IMR-90 (cell line): ENCODE results near the gene CD248. TPM values are rescaled to one million over a fixed set of nuclear protein-coding genes. Genes with fewer than 3 reads are reported as not detected.

ENCODE experiments used
- ATAC-seq: fragments of 200-7000 bp; cut with Tn5 transposase; 2 replicates; pipeline ENCODE4 v1.9.1; 2020; ENCODE audit warnings: low read depth, mild to moderate bottlenecking, moderate library complexity
- BruUV-seq: library from RNA; stranded (reverse); fragments of 400-500 nt; replicated peaks from 2 replicates; lab custom pipeline; 2021; lab: Mats Ljungman, UMichigan
- CTCF ChIA-PET: fragments of 300-600 bp; formaldehyde crosslinking; extraction: SDS; loops from one replicate; lab custom pipeline; 2021; ENCODE audit warnings: antibody characterized with exemption; lab: Yijun Ruan, JAX
- POLR2A ChIA-PET: fragments of 300-600 bp; sonication (Branson Sonifier 250); formaldehyde crosslinking; loops from one replicate; lab custom pipeline; 2022; ENCODE audit warnings: antibody characterized with exemption; ENCODE audit not compliant: unreplicated experiment; lab: Charles Lee
- DNase-seq: peaks from one replicate; pipeline ENCODE4 v3.0.0; 2013
- H2AFZ ChIP-seq: replicated peaks from 2 replicates; pipeline ENCODE3; 2013; ENCODE audit warnings: low read length, mild to moderate bottlenecking; ENCODE audit not compliant: poor library complexity
- H2AK5ac ChIP-seq: 2 replicates; pipeline ENCODE4 v1.6.1; 2013; ENCODE audit warnings: low read depth, low read length, inconsistent platforms
- H2AK9ac ChIP-seq: replicated peaks from 2 replicates; pipeline ENCODE3; 2013; ENCODE audit warnings: mild to moderate bottlenecking, low read depth, low read length, moderate library complexity; ENCODE audit not compliant: poor library complexity
- H2BK120ac ChIP-seq: 2 replicates; pipeline ENCODE4 v1.6.1; 2013; ENCODE audit warnings: low read depth, low read length, inconsistent platforms
- H2BK15ac ChIP-seq: 3 replicates; pipeline ENCODE4 v1.6.1; 2013; ENCODE audit warnings: low read depth, low read length, inconsistent platforms
- H2BK20ac ChIP-seq: 2 replicates; pipeline ENCODE4 v1.6.1; 2013; ENCODE audit warnings: low read depth, mild to moderate bottlenecking, inconsistent platforms, low read length, moderate library complexity
- H2BK5ac ChIP-seq: 2 replicates; pipeline ENCODE4 v1.6.1; 2013; ENCODE audit warnings: mild to moderate bottlenecking, low read depth, low read length, inconsistent platforms; ENCODE audit not compliant: poor library complexity, severe bottlenecking
- H3K14ac ChIP-seq: replicated peaks from 2 replicates; pipeline ENCODE4 v1.6.1; 2013; ENCODE audit warnings: low read depth, low read length, inconsistent platforms
- H3K18ac ChIP-seq: 2 replicates; pipeline ENCODE4 v1.6.1; 2013; ENCODE audit warnings: low read depth, low read length, control low read depth
- H3K23ac ChIP-seq: 2 replicates; pipeline ENCODE4 v1.6.1; 2013; ENCODE audit warnings: low read depth, low read length, inconsistent platforms
- H3K27ac ChIP-seq: 2 replicates; pipeline ENCODE4 v1.5.1; 2013; ENCODE audit warnings: mild to moderate bottlenecking, control low read depth, low read length; ENCODE audit not compliant: insufficient read depth
- H3K27me3 ChIP-seq: 2 replicates; pipeline ENCODE4 v1.6.1; 2013; ENCODE audit warnings: low read length; ENCODE audit not compliant: control insufficient read depth, insufficient read depth
- H3K36me3 ChIP-seq: 2 replicates; pipeline ENCODE4 v1.6.1; 2013; ENCODE audit warnings: low read length, mixed read lengths; ENCODE audit not compliant: control insufficient read depth, insufficient read depth
- H3K4ac ChIP-seq: 2 replicates; pipeline ENCODE4 v1.6.1; 2013; ENCODE audit warnings: low read depth, low read length, inconsistent platforms
- H3K4me1 ChIP-seq: 2 replicates; pipeline ENCODE4 v1.6.1; 2013; ENCODE audit warnings: low read length, mixed read lengths; ENCODE audit not compliant: control insufficient read depth, insufficient read depth
- H3K4me2 ChIP-seq: 2 replicates; pipeline ENCODE4 v1.6.1; 2013; ENCODE audit warnings: low read depth, mild to moderate bottlenecking, control low read depth, low read length, moderate library complexity
- H3K4me3 ChIP-seq: 2 replicates; pipeline ENCODE4 v1.5.1; 2013; ENCODE audit warnings: low read depth, mild to moderate bottlenecking, control low read depth, low read length, moderate library complexity; ENCODE audit not compliant: insufficient read depth
- H3K56ac ChIP-seq: 2 replicates; pipeline ENCODE4 v1.6.1; 2013; ENCODE audit warnings: low read length, inconsistent platforms; ENCODE audit not compliant: insufficient read depth; ENCODE audit errors: extremely low read depth
- H3K79me1 ChIP-seq, 2 experiments: 2 replicates each; pipeline ENCODE4 v1.6.1; 2013; ENCODE audit warnings: low read length in 2 of 2, inconsistent platforms in 1 of 2, low read depth in 1 of 2
- H3K9ac ChIP-seq: 2 replicates; pipeline ENCODE4 v1.6.1; 2013; ENCODE audit warnings: low read depth, low read length, control low read depth
- H3K9me1 ChIP-seq: 2 replicates; pipeline ENCODE4 v1.6.1; 2013; ENCODE audit warnings: low read length, inconsistent platforms; ENCODE audit not compliant: insufficient read depth
- H3K9me3 ChIP-seq: 2 replicates; pipeline ENCODE4 v1.6.1; 2013; ENCODE audit warnings: low read length; ENCODE audit not compliant: control insufficient read depth, insufficient read depth
- H4K20me1 ChIP-seq: 2 replicates; pipeline ENCODE4 v1.6.1; 2013; ENCODE audit warnings: low read length, inconsistent platforms; ENCODE audit not compliant: insufficient read depth
- H4K5ac ChIP-seq: 2 replicates; pipeline ENCODE4 v1.6.1; 2013; ENCODE audit warnings: mild to moderate bottlenecking, low read depth, low read length, control low read depth
- H4K8ac ChIP-seq, 2 experiments: 2 replicates each; pipeline ENCODE4 v1.6.1; 2013; ENCODE audit warnings: low read depth in 2 of 2, low read length in 2 of 2, control low read depth in 1 of 2, inconsistent platforms in 1 of 2
- H4K91ac ChIP-seq: 2 replicates; pipeline ENCODE4 v1.6.1; 2013; ENCODE audit warnings: low read depth, low read length, inconsistent platforms; ENCODE audit not compliant: insufficient read depth
- MAFK ChIP-seq: IDR thresholded peaks from 2 replicates; pipeline ENCODE4 v1.6.1; 2012; ENCODE audit warnings: low read depth, low read length, improper control_type of control experiment
- WGBS, 2 experiments: methylation state at CpG; one replicate each; pipeline versions ENCODE4 v1.1.5 to v1.1.7; 2013; ENCODE audit warnings: missing lambda C conversion rate in 2 of 2; ENCODE audit not compliant: insufficient read length in 1 of 2; ENCODE audit errors: extremely low coverage in 2 of 2; 5-methylcytosine and 5-hydroxymethylcytosine counted together
- dilution Hi-C: fragments of 300-500 bp; cut with HindIII; formaldehyde crosslinking; loops from one replicate; pipeline ENCODE4 v1.14.3; 2018; ENCODE audit warnings: low sequenced_read_pairs; ENCODE audit not compliant: unreplicated experiment
- in situ Hi-C: fragments of 300-500 bp; cut with MboI; formaldehyde crosslinking; loops from 3 replicates; pipeline ENCODE4 v1.14.3; 2019; ENCODE audit warnings: low sequenced_read_pairs, inconsistent platforms, mixed read lengths
- intact Hi-C: fragments of 100-400 bp; cut with micrococcal nuclease; formaldehyde crosslinking; loops from 2 replicates; pipeline ENCODE4 v1.10.0; 2022
- polyA plus RNA-seq, 3 experiments: library from polyadenylated mRNA; depleted of rRNA; stranded (reverse); fragments of >200 nt; gene quantifications; 2 replicates each; pipeline ENCODE4 v1.2.3, GENCODE V29; 2012; ENCODE audit warnings: low replicate concordance in 1 of 3
- total RNA-seq: library from RNA; depleted of rRNA; stranded (reverse); fragments of >200 nt; gene quantifications from 2 replicates; pipeline ENCODE4 v1.2.3, GENCODE V29; 2012

The CD248 gene
- total and polyA plus RNA-seq, 2 of the 4 experiments (the other 2 are of a cell fraction) = 19.5 to 223 TPM

- Histone ChIP-seq H4K20me1 (peaks cover 21% of the 10 kb centered on the region), H2BK20ac (no peak overlapping the region), H3K4me1 (peaks cover 27% of the 10 kb centered on the region), H2AFZ (no peak overlapping the region), H3K18ac (no peak overlapping the region), H3K9me1 (no peaks in the 10 kb centered on the region), H3K56ac (no peak overlapping the region), H4K8ac (no peak overlapping the region), H2BK15ac (no peak overlapping the region), H2BK120ac (no peak overlapping the region), H3K27me3 (no peaks in the 10 kb centered on the region), H3K79me1 (peaks cover 5 to 38% of the 10 kb centered on the region in 2 experiments; a peak in 3 of 4 replicates), H3K36me3 (peaks cover 21% of the 10 kb centered on the region), H3K9me3 (no peaks in the 10 kb centered on the region), H4K91ac (no peak overlapping the region), H2AK9ac (no peak overlapping the region), H3K14ac (no peak overlapping the region), H4K5ac (no peak overlapping the region), H3K27ac (no peak overlapping the region), H3K4me2 (no peak overlapping the region), H3K23ac (no peak overlapping the region), H3K9ac (no peak overlapping the region), H2AK5ac (no peak overlapping the region), H3K4ac (no peak overlapping the region), H3K4me3 (no peak overlapping the region), H2BK5ac (no peak overlapping the region)
- DNase-seq (no peak), ATAC-seq (no peak)
- ChIA-PET POLR2A (interaction anchor here (1.2 kb wide), 1 partner anchor 17 kb away, joined by 6 read pairs; the partner anchor contains the start of gene CD248), CTCF (interaction anchor here (1.2 kb wide), 1 partner anchor 21 kb away, joined by 4 read pairs; no protein-coding TSS in a partner anchor)
- dilution Hi-C loops (no loop called here), intact Hi-C loops (no loop called here), in situ Hi-C loops (no loop called here)
- TF ChIP-seq MAFK = no peak
- BruUV-seq = no TSS peak
- WGBS, 2 experiments = 90% methylated on average over 2 of the region's 19 CpGs; no CpG with 5 or more reads in 1 of the 2 experiments
These were observed 16.5 kb upstream of the CD248 start for GRCh38 chr11:66333220-66333877.
